ENCODE measurements around the gene LIPI.

Gene LIPI

DNA sequence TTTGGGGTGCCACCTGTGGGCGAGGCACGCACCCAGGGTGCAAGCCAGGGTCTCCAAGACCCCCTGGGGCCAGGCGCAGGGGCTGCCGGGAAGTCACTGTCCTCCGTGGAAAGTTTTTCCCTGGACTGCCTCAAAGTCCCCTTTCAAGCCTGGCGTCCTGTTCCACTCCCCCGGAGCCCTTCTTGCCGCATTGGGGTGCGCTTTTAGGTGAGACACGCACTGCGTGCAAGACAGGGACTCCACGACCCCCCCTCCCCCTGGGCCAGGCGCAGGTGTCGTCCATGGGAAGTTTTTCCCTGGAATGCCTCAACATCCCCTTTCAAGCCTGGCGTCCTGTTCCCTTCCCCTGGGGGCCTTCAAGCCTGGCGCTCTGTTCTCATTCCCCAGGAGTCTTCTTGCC, 137.1 kb downstream of the LIPI start:
- H3K27me3 ChIP-seq (ENCODE audit: control insufficient read depth in 3 of 3, insufficient read depth in 3 of 3, low read depth in 1 of 3, low read length in 3 of 3) = no peaks in the 10 kb centered on the region
- no peak overlapping the region for H3K4ac ChIP-seq (ENCODE audit: low read length)
- no peak overlapping the region for H4K8ac ChIP-seq (ENCODE audit: low read depth, low read length)
- no peak overlapping the region for H2BK15ac ChIP-seq (ENCODE audit: low read length)
- no peak overlapping the region for H2BK5ac ChIP-seq (ENCODE audit: low read length)
- H3K18ac ChIP-seq (ENCODE audit: low read length) = no peak overlapping the region
- no peak overlapping the region for H3K4me3 ChIP-seq (ENCODE audit: low read length in 2 of 2)
- no peak overlapping the region for H3K23ac ChIP-seq (ENCODE audit: low read depth, low read length, poor library complexity)
- no peak overlapping the region for H3K27ac ChIP-seq (replicated peaks; ENCODE audit: low read length)
- H4K91ac ChIP-seq (ENCODE audit: low read depth, low read length, poor library complexity) = no peak overlapping the region
- no peak for DNase-seq (ENCODE audit: low spot score)
- WGBS, 2 donors (ENCODE audit: extremely low coverage in 2 of 2, insufficient read length in 2 of 2, insufficient replicate concordance in 1 of 2) = no CpG with 5 or more reads among the region's 16 CpGs
- H2AFZ ChIP-seq (ENCODE audit: low read length) = no peak overlapping the region
- no peak overlapping the region for H3K14ac ChIP-seq (ENCODE audit: low read length)
- H3K9me3 ChIP-seq (replicated peaks in 1 of 2; ENCODE audit: control insufficient read depth in 2 of 2, insufficient read depth in 1 of 2, low read depth in 1 of 2, low read length in 2 of 2) = peaks cover 13 to 20% of the 10 kb centered on the region in 2 donors
- H3K36me3 ChIP-seq (replicated peaks in 1 of 2; ENCODE audit: control insufficient read depth in 2 of 2, insufficient read depth in 2 of 2, low read length in 2 of 2) = peaks cover 12 to 41% of the 10 kb centered on the region in 2 donors
- no peaks in the 10 kb centered on the region for H3K4me1 ChIP-seq (ENCODE audit: control insufficient read depth in 2 of 2, insufficient read depth in 1 of 2, low read depth in 1 of 2, low read length in 2 of 2)
- no peak overlapping the region for H2BK120ac ChIP-seq (ENCODE audit: low read depth, low read length)
- H2BK12ac ChIP-seq (ENCODE audit: low read length) = peak overlapping the region; percentile 3
- no peak overlapping the region for H3K9ac ChIP-seq (ENCODE audit: low read depth, low read length, poor library complexity)
- no peak overlapping the region for H2AK5ac ChIP-seq (ENCODE audit: low read depth, low read length)
- no peak overlapping the region for H3K4me2 ChIP-seq (ENCODE audit: insufficient read depth, low read length, poor library complexity, severe bottlenecking)
- peaks cover 9% of the 10 kb centered on the region for H3K79me1 ChIP-seq (ENCODE audit: low read depth, low read length)

DNA sequence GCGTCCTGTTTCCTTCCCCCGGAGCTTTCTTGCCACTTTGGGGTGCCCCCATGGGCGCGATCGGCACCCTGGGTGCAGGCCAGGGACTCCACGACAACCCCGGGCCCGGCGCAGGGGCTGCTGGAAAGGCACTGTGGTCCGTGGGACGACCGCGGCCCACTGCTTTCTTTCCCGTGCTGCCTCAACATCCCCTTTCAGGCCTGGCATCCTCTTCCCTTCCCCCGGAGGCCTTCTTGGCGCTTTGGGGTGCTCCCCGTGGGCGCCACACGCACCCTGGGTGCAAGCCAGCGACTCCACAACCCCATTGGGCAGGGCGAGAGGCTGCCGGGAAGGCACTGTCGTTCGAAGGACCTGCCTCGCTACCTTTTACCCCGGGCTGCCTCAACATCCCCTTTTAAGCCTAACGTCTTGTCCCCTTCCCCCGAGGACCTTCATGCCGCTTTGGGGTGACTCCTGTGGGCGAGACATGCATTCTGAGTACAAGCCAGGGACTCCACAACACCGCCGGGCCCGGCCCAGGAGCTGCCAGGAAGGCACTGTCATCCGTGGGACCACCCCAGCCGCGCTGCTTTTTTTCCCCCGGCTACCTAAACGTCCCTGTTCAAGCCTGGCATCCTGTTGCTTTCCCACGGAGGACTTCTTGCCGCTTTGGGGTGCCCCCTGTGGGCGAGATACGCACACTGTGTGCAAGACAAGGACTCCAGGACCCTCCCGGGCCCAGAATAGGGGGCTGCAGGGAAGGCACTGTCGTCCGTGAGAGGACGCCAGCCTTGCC, 137.8 kb downstream of the LIPI start:
- peak overlapping the region; percentile 57 for H3K18ac ChIP-seq (ENCODE audit: low read length)
- no peak overlapping the region for H2BK15ac ChIP-seq (ENCODE audit: low read length)
- no peak overlapping the region for H2BK12ac ChIP-seq (ENCODE audit: low read length)
- H3K27ac ChIP-seq (replicated peaks; ENCODE audit: low read length) = no peak overlapping the region
- H2AFZ ChIP-seq (ENCODE audit: low read length) = no peak overlapping the region
- H3K9ac ChIP-seq (ENCODE audit: low read depth, low read length, poor library complexity) = no peak overlapping the region
- H3K23ac ChIP-seq (ENCODE audit: low read depth, low read length, poor library complexity) = peak overlapping the region; percentile 89
- H3K14ac ChIP-seq (ENCODE audit: low read length) = peak overlapping the region; percentile 31
- H2BK120ac ChIP-seq (ENCODE audit: low read depth, low read length) = no peak overlapping the region
- no peak overlapping the region for H2AK5ac ChIP-seq (ENCODE audit: low read depth, low read length)
- H3K4me2 ChIP-seq (ENCODE audit: insufficient read depth, low read length, poor library complexity, severe bottlenecking) = no peak overlapping the region
- H2BK5ac ChIP-seq (ENCODE audit: low read length) = no peak overlapping the region
- H3K79me1 ChIP-seq (ENCODE audit: low read depth, low read length) = peaks cover 9% of the 10 kb centered on the region
- H4K91ac ChIP-seq (ENCODE audit: low read depth, low read length, poor library complexity) = no peak overlapping the region
- H3K4ac ChIP-seq (ENCODE audit: low read length) = no peak overlapping the region
- H3K36me3 ChIP-seq (replicated peaks in 1 of 2; ENCODE audit: control insufficient read depth in 2 of 2, insufficient read depth in 2 of 2, low read length in 2 of 2) = peaks cover 12 to 41% of the 10 kb centered on the region in 2 donors
- H3K4me1 ChIP-seq (ENCODE audit: control insufficient read depth in 2 of 2, insufficient read depth in 1 of 2, low read depth in 1 of 2, low read length in 2 of 2) = no peaks in the 10 kb centered on the region
- no peak overlapping the region for H3K4me3 ChIP-seq (ENCODE audit: low read length in 2 of 2)
- peaks cover 13 to 20% of the 10 kb centered on the region in 2 donors for H3K9me3 ChIP-seq (replicated peaks in 1 of 2; ENCODE audit: control insufficient read depth in 2 of 2, insufficient read depth in 1 of 2, low read depth in 1 of 2, low read length in 2 of 2)
- WGBS, 2 donors (ENCODE audit: extremely low coverage in 2 of 2, insufficient read length in 2 of 2, insufficient replicate concordance in 1 of 2) = no CpG with 5 or more reads among the region's 46 CpGs
- H3K27me3 ChIP-seq (ENCODE audit: control insufficient read depth in 3 of 3, insufficient read depth in 3 of 3, low read depth in 1 of 3, low read length in 3 of 3) = no peaks in the 10 kb centered on the region
- peak overlapping the region; percentile 43 for H4K8ac ChIP-seq (ENCODE audit: low read depth, low read length)
- no peak for DNase-seq (ENCODE audit: low spot score)

- Histone ChIP-seq H2BK5ac (ENCODE audit: low read length) (no peak overlapping the region), H3K27ac (replicated peaks; ENCODE audit: low read length) (no peak overlapping the region)
- no CpG with 5 or more reads among the region's 44 CpGs for WGBS, 2 donors (ENCODE audit: extremely low coverage in 2 of 2, insufficient read length in 2 of 2, insufficient replicate concordance in 1 of 2)
Observed at GRCh38 chr21:14071902-14072734, 138.6 kb downstream of the LIPI start.

GRCh38 chr21:14070968-14071367, 139.8 kb downstream of the LIPI start:
- no CpG with 5 or more reads among the region's 16 CpGs for WGBS, 2 donors (ENCODE audit: extremely low coverage in 2 of 2, insufficient read length in 2 of 2, insufficient replicate concordance in 1 of 2)
- H2AK5ac ChIP-seq (ENCODE audit: low read depth, low read length) = no peak overlapping the region
- no peak overlapping the region for H4K8ac ChIP-seq (ENCODE audit: low read depth, low read length)
- H3K36me3 ChIP-seq (replicated peaks in 1 of 2; ENCODE audit: control insufficient read depth in 2 of 2, insufficient read depth in 2 of 2, low read length in 2 of 2) = peaks cover 12 to 38% of the 10 kb centered on the region in 2 donors
- H2BK5ac ChIP-seq (ENCODE audit: low read length) = no peak overlapping the region
- H3K79me1 ChIP-seq (ENCODE audit: low read depth, low read length) = peaks cover 9% of the 10 kb centered on the region
- no peak for DNase-seq (ENCODE audit: low spot score)
- H4K91ac ChIP-seq (ENCODE audit: low read depth, low read length, poor library complexity) = no peak overlapping the region
- no peak overlapping the region for H3K14ac ChIP-seq (ENCODE audit: low read length)
- peaks cover 10 to 14% of the 10 kb centered on the region in 2 donors for H3K9me3 ChIP-seq (replicated peaks in 1 of 2; ENCODE audit: control insufficient read depth in 2 of 2, insufficient read depth in 1 of 2, low read depth in 1 of 2, low read length in 2 of 2)
- H3K23ac ChIP-seq (ENCODE audit: low read depth, low read length, poor library complexity) = no peak overlapping the region
- H2BK12ac ChIP-seq (ENCODE audit: low read length) = no peak overlapping the region
- no peaks in the 10 kb centered on the region for H3K27me3 ChIP-seq (ENCODE audit: control insufficient read depth in 3 of 3, insufficient read depth in 3 of 3, low read depth in 1 of 3, low read length in 3 of 3)
- no peak overlapping the region for H2BK120ac ChIP-seq (ENCODE audit: low read depth, low read length)
- H3K9ac ChIP-seq (ENCODE audit: low read depth, low read length, poor library complexity) = no peak overlapping the region
- H2AFZ ChIP-seq (ENCODE audit: low read length) = no peak overlapping the region
- no peaks in the 10 kb centered on the region for H3K4me1 ChIP-seq (ENCODE audit: control insufficient read depth in 2 of 2, insufficient read depth in 1 of 2, low read depth in 1 of 2, low read length in 2 of 2)
- H3K18ac ChIP-seq (ENCODE audit: low read length) = no peak overlapping the region
- no peak overlapping the region for H3K4ac ChIP-seq (ENCODE audit: low read length)
- no peak overlapping the region for H2BK15ac ChIP-seq (ENCODE audit: low read length)
- H3K4me2 ChIP-seq (ENCODE audit: insufficient read depth, low read length, poor library complexity, severe bottlenecking) = no peak overlapping the region
- no peak overlapping the region for H3K4me3 ChIP-seq (ENCODE audit: low read length in 2 of 2)
- no peak overlapping the region for H3K27ac ChIP-seq (replicated peaks; ENCODE audit: low read length)

More at GRCh38 chr21:14071902-14072734, 138.6 kb downstream of the LIPI start:
- H3K14ac ChIP-seq (ENCODE audit: low read length) = peak overlapping the region; percentile 38
- H3K23ac ChIP-seq (ENCODE audit: low read depth, low read length, poor library complexity) = no peak overlapping the region
- peaks cover 13 to 20% of the 10 kb centered on the region in 2 donors for H3K9me3 ChIP-seq (replicated peaks in 1 of 2; ENCODE audit: control insufficient read depth in 2 of 2, insufficient read depth in 1 of 2, low read depth in 1 of 2, low read length in 2 of 2)
- peak overlapping the region; percentile 41 for H2BK12ac ChIP-seq (ENCODE audit: low read length)
- H3K4me2 ChIP-seq (ENCODE audit: insufficient read depth, low read length, poor library complexity, severe bottlenecking) = no peak overlapping the region
- H3K4me1 ChIP-seq (ENCODE audit: control insufficient read depth in 2 of 2, insufficient read depth in 1 of 2, low read depth in 1 of 2, low read length in 2 of 2) = no peaks in the 10 kb centered on the region
- peaks cover 12 to 41% of the 10 kb centered on the region in 2 donors for H3K36me3 ChIP-seq (replicated peaks in 1 of 2; ENCODE audit: control insufficient read depth in 2 of 2, insufficient read depth in 2 of 2, low read length in 2 of 2)
- H3K18ac ChIP-seq (ENCODE audit: low read length) = no peak overlapping the region
- no peak overlapping the region for H4K91ac ChIP-seq (ENCODE audit: low read depth, low read length, poor library complexity)
- H4K8ac ChIP-seq (ENCODE audit: low read depth, low read length) = peak overlapping the region; percentile 17
- H2AFZ ChIP-seq (ENCODE audit: low read length) = no peak overlapping the region
- peaks cover 9% of the 10 kb centered on the region for H3K79me1 ChIP-seq (ENCODE audit: low read depth, low read length)
- H3K27me3 ChIP-seq (ENCODE audit: control insufficient read depth in 3 of 3, insufficient read depth in 3 of 3, low read depth in 1 of 3, low read length in 3 of 3) = no peaks in the 10 kb centered on the region
- no peak overlapping the region for H3K4ac ChIP-seq (ENCODE audit: low read length)
- no peak overlapping the region for H2BK120ac ChIP-seq (ENCODE audit: low read depth, low read length)
- no peak for DNase-seq (ENCODE audit: low spot score)
- H3K4me3 ChIP-seq (ENCODE audit: low read length in 2 of 2) = no peak overlapping the region
- H3K9ac ChIP-seq (ENCODE audit: low read depth, low read length, poor library complexity) = no peak overlapping the region
- H2BK15ac ChIP-seq (ENCODE audit: low read length) = no peak overlapping the region
- H2AK5ac ChIP-seq (ENCODE audit: low read depth, low read length) = no peak overlapping the region

Measured in neuronal stem cell (in vitro differentiated cells).